Measurements from ENCODE around the gene PDS5A. TPM values are rescaled to one million over a fixed set of nuclear protein-coding genes. Genes with fewer than 3 reads are reported as not detected.

The PDS5A gene
- total and polyA plus RNA-seq, 2 of the 13 experiments (the other 11 are each of a cell fraction or from before 2014, with no cell fraction given), result 31.8 to 57.0 TPM

- TF ChIP-seq CSRNP1 (CRISPR knock-in tag; IDR thresholded peaks at IDR 0.05), result no peak
- TF ChIP-seq PTBP1 (IDR thresholded peaks at IDR 0.05; ENCODE audit: low read depth, low read length, poor library complexity, severe bottlenecking), result no peak
- TF ChIP-seq CEBPG (CRISPR knock-in tag; IDR thresholded peaks at IDR 0.05), result peak; percentile 83
- TF ChIP-seq SPEN (CRISPR knock-in tag; IDR thresholded peaks at IDR 0.05; ENCODE audit: low read depth), result no peak
- no peak for TF ChIP-seq KLF11 (CRISPR knock-in tag; IDR thresholded peaks at IDR 0.05)
- TF ChIP-seq ZBTB8A (CRISPR knock-in tag; IDR thresholded peaks at IDR 0.05; ENCODE audit: borderline replicate concordance, low read depth), result no peak
- TF ChIP-seq ZNF816 (CRISPR knock-in tag; IDR thresholded peaks at IDR 0.05; ENCODE audit: borderline replicate concordance), result no peak
- TF ChIP-seq ZFP37 (CRISPR knock-in tag; IDR thresholded peaks at IDR 0.05; ENCODE audit: borderline replicate concordance), result no peak
- no peak for TF ChIP-seq ZC3H4 (CRISPR knock-in tag; IDR thresholded peaks at IDR 0.05; ENCODE audit: borderline replicate concordance)
- no peak for TF ChIP-seq SETDB1 (CRISPR knock-in tag; IDR thresholded peaks at IDR 0.05; ENCODE audit: borderline replicate concordance)
- no peak for TF ChIP-seq GPBP1L1 (CRISPR knock-in tag; IDR thresholded peaks at IDR 0.05)
- no peak for TF ChIP-seq KDM6A (CRISPR knock-in tag; IDR thresholded peaks at IDR 0.05; ENCODE audit: low read depth)
- TF ChIP-seq ZBTB37 (CRISPR knock-in tag; IDR thresholded peaks at IDR 0.05), result no peak
- no peak for TF ChIP-seq SATB2 (CRISPR knock-in tag; IDR thresholded peaks at IDR 0.05)
- no peak for TF ChIP-seq MTA3 (CRISPR knock-in tag; IDR thresholded peaks at IDR 0.05)
Observed at GRCh38 chr4:39786838-39787237, 190.9 kb downstream of the PDS5A start (continued).

Data from HepG2 (cell line).